A549 (cell line): ENCODE measurements around the gene SPG11.

Experiments used
- BHLHE40 ChIP-seq: IDR thresholded peaks from 2 replicates; pipeline ENCODE4 v1.6.1; 2012; ENCODE audit warnings: low read depth, low read length, inconsistent platforms
- EP300 ChIP-seq, 2 experiments: fragments of >200 bp; sonication (Bioruptor Twin); formaldehyde crosslinking; IDR thresholded peaks; 2 replicates in 1 of 2; 3 replicates in 1 of 2; pipeline ENCODE4 v1.6.1; 2016 to 2017
- ESRRA ChIP-seq: fragments of 150-350 bp; IDR thresholded peaks from 2 replicates; pipeline ENCODE4 v1.6.1; 2014; ENCODE audit warnings: mild to moderate bottlenecking, low read length, borderline replicate concordance
- POLR2A ChIP-seq: IDR thresholded peaks from 2 replicates; pipeline ENCODE4 v1.6.1; 2012; ENCODE audit warnings: mild to moderate bottlenecking, low read length
- RAD21 ChIP-seq, 2 experiments: fragments of >200 bp in 1 of 2; sonication (Bioruptor Twin) in 1 of 2; formaldehyde crosslinking in 1 of 2; IDR thresholded peaks in 1 of 2; conservative IDR thresholded peaks in 1 of 2; 2 replicates in 1 of 2; 3 replicates in 1 of 2; pipeline ENCODE4 v1.6.1; 2012 to 2018; ENCODE audit warnings: inconsistent platforms in 1 of 2
- RFX5 ChIP-seq: fragments of 450-650 bp; IDR thresholded peaks from 2 replicates; pipeline ENCODE4 v1.7.1; 2014; ENCODE audit warnings: antibody characterized with exemption, mild to moderate bottlenecking, moderate library complexity
- TF ChIP-seq, protein P1 (sequence below): fragments of >200 bp; sonication (Bioruptor Twin); formaldehyde crosslinking; IDR thresholded peaks from 3 replicates; pipeline ENCODE4 v1.5.1; 2016
- TF ChIP-seq, protein P2 (sequence below): fragments of 150-350 bp; IDR thresholded peaks from 2 replicates; pipeline ENCODE4 v1.6.1; 2014; ENCODE audit warnings: low read depth, mild to moderate bottlenecking, low read length

DNA sequence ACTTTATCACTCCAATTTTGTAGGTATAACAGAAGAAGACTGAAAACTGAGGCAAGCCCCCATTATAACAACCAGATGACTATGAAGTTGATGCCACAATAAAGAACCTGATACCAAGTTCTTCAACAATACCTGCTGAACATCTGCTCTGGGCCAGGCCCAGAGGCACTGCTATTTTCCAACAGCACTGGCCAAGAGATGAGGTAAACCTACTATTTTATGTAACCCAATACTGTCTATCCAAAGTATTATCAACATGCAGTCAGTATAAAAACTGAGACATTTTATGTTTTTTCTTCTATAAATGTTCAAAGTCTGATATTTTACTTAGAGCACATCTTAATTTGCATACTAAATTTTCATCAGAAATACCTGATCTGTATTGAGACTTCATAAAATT, 6.1 kb downstream of the SPG11 start:
- TF ChIP-seq POLR2A (no peak), RFX5 (no peak), BHLHE40 (no peak), RAD21 (conservative IDR thresholded peaks at IDR 0.05 in 1 of 2, IDR thresholded peaks at IDR 0.05 in 1 of 2) (no peak), EP300 (IDR thresholded peaks at IDR 0.05) (no peak), ESRRA (no peak)
- TF ChIP-seq, protein P1, sequence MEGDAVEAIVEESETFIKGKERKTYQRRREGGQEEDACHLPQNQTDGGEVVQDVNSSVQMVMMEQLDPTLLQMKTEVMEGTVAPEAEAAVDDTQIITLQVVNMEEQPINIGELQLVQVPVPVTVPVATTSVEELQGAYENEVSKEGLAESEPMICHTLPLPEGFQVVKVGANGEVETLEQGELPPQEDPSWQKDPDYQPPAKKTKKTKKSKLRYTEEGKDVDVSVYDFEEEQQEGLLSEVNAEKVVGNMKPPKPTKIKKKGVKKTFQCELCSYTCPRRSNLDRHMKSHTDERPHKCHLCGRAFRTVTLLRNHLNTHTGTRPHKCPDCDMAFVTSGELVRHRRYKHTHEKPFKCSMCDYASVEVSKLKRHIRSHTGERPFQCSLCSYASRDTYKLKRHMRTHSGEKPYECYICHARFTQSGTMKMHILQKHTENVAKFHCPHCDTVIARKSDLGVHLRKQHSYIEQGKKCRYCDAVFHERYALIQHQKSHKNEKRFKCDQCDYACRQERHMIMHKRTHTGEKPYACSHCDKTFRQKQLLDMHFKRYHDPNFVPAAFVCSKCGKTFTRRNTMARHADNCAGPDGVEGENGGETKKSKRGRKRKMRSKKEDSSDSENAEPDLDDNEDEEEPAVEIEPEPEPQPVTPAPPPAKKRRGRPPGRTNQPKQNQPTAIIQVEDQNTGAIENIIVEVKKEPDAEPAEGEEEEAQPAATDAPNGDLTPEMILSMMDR, result no peak
- TF ChIP-seq, protein P2, sequence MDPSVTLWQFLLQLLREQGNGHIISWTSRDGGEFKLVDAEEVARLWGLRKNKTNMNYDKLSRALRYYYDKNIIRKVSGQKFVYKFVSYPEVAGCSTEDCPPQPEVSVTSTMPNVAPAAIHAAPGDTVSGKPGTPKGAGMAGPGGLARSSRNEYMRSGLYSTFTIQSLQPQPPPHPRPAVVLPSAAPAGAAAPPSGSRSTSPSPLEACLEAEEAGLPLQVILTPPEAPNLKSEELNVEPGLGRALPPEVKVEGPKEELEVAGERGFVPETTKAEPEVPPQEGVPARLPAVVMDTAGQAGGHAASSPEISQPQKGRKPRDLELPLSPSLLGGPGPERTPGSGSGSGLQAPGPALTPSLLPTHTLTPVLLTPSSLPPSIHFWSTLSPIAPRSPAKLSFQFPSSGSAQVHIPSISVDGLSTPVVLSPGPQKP, result no peak
